HL-60/S4 treated with phorbol 12-myristate 13-acetate at 8.2 ng/mL for 4 days and 3 days (cell line): ENCODE data around the gene AMPH.

Experiments used
- in situ Hi-C: fragments of 300-500 bp; cut with MboI; formaldehyde crosslinking; loops from 2 replicates; pipeline ENCODE4 v1.15.0; 2022; ENCODE audit warnings: low sequenced_read_pairs

The AMPH gene

DNA sequence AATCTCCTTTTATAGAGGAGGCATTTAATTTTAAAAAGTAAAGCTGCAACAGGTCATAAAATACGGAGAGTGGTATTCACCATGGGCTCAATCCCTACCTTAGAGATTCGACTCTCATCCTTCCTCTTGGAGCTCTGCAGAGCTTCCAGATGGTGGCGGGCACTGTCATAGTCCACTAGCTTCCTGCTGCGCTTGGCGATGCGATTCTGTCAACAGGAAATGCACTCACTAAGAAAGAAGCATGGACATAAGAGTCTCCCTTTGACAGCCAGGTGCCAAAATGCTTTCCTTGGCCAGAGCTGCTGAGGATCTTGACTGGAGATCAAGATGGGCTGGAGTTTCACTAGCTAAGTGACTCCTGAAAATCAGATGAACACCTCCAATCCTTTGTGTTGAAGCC, 154.4 kb downstream of the AMPH start:
- in situ Hi-C loops, result no loop called here

DNA sequence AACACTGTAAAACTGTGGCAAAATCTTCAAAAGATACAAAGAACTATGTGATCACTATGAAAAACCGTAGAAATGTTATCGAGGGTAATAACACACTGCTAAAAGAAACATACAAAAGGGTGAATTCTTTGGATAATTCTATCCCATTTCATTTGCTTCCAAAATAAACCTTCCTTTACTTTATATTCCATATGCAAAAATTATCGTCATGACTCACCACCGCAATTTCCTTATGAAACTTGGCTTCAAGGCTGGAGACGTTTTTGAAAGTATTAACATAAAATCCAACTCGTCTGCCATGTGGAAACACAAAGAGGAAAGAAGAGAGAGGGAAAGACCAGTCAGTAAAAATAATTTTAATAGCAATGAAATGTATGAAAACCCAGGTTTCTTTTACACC, 165.2 kb downstream of the AMPH start:
- in situ Hi-C loops, result no loop called here

DNA sequence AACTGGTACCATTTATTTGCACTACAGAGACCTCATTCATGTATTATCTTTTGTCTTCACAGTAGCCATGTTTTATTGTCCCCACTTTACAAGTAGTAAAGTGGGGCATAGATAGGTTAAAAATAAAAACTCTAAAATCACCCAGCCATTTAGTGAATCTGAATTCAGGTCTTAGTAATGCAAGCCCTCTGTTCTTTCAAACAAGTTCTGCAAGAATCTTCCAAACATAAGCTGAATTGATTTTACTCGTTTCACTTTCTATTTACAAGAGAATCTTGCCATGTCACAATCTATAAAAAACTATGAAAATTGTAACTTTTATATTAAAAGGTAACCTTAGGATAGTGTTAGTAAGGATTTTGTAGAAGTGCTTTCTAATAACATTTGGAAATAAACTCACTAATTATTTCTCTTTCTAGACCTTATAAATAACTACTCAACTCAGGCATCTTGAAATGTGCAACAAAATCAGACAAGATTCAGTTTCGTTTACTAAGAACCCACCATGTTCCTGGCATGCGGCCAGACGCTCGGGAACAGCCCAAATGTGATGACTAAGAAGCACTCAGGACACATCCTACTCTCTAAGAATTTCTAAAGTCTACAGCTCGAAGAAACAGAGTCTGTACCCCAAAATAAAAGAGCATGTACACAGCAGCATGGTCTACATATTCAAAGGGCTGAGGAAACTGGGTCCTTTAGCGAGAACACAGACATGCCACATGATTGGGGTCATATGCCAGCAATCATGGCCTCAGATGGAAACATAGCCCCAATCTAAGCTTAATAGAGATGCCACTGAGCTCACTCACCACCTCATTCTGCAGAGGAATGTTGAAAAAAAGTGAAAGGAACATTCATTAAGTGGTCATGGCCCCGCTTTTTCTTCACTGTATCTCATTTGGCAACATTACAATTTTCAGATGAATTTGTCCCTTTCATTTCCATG, 167.6 kb downstream of the AMPH start:
- in situ Hi-C loops, result no loop called here

DNA sequence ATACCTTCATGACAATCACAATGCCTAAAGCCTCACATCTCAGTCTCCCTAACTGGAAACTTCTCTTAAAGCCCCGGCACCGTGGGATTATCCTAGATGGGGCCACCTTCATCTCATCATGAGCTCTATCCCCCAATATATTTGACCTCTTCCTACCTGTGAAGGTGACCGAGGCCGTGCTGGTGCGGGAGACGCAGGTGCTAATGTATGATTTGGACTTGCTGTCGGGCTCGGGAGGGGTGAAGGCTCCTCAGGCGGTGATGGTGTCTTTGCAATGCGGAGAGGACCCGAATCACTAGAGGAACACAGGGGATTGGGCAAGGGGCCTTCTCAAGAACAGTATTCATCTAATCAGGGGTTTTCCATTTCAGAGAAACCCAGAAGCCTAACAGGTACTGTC, 168.4 kb downstream of the AMPH start:
- in situ Hi-C loops, result no loop called here

DNA sequence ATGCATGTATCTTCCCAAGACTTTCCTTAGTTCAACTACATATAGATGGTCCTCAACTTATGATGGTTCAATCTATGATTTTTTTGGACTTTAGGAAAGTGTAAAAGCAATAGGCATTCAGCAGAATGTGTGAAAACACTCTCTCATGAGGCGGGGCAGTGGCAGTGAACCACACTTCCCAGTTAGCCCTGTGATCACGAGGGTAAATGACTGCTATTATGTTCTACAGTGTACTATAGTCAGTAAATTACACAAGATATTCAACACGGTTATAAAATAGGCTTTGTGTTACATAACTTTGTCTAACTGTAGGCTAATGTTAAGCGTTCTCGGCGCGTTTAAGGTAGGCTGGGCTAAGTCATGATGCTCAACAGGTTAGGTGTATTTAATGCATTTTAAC, 169.3 kb downstream of the AMPH start:
- in situ Hi-C loops, result no loop called here

DNA sequence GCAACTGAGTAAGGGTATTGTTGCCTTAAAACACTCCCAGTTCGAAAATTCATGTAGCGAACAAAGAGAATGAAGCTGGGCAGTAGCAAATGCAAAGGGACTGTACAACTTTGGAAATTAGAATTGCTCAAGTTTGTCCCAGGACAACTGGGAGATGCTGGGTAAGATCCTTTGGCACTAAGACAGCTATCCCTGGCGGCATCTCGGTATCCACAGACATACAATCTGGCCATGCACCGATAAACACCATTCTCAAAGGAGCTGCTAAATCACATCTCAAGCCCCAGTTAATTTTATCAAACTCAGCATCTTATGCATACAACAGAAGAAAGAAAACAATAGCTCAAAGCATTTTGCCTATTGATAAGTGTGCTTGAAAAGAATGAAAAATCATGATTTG, 177.3 kb downstream of the AMPH start:
- in situ Hi-C loops, result no loop called here

DNA sequence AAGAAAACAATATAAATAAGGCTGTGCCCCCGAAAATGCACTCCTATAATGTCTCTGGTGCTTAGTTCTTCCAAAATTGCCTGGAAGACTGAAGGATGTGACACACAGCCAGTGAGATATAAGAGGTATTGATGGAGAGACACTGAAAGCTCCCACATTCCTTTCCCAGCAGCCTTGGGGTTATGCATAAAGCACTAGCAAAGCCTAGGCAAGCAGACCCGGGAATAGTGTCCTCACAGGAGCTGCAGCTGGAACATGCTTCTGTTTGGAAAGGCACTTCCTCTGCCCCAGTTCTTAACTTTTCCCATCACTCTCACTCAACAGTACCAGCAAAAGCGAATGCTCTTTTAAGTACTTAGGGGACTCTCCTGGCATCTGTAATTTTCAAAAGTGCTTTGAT, 178.0 kb downstream of the AMPH start:
- in situ Hi-C loops, result no loop called here

DNA sequence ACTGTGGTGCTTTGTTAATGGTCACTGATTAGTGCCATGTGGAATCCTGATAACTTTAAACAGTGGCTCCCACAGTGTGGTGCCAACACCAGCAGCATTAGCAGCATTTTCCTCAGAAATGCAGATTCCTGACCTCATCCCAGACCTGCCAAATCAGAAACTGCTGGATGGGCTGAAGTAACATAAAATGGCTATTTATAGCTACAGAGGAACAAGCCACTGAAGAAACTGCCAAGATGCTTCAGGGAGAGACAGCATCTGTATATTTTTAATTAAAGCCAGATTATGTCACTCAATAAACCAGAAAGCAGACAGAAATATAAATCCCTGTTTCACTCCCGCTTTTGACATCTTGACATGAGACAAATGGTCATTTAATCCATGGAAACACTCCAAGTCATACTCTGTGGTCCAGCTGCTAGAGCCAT, 178.5 kb downstream of the AMPH start:
- in situ Hi-C loops, result no loop called here

DNA sequence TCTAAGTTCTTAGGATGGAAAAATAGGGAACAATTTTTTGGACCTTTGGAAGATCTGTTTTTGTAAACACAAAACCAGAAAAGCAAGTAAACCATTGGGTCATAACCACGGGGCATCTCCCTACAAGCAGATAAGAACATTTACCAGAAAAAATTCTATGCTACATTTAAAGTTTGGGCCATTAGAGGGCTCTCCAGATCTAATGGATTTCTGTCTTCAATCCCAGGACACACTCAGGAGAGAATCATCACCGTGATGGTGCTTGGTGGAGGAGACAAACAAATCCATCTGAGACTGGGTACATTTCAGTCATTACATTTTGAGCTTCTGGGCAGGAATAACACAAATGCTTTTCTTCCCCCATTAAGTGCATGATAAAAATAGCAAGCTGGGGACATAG, 179.3 kb downstream of the AMPH start:
- in situ Hi-C loops, result no loop called here

DNA sequence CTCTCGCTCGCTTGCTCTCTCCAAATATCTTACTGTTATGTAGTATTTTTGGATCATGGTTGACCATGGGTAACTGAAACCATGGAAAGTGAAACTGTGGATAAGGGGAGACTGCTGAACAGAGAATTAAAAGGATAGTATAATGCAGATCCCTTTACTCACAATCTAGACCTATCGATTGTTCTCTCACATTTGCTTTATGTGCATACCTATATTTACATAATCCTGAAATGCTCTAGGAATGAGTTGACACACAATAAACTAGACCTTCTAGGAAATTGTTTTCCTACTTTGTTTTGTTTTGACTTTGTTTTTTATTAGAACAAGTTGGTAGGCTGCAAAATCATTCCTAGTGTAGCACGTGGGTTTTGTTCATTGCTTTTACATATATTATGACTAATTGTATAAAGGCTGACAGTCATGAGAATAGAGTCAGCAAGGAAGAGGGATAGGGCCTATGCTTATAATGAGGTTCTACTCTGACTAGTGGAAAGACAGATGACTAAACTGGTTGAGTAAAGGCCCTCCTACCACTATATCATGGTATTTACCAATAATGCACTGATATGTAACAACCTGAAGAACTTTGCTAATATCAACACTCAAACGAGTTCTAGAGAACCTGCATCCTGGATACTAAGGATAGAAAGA, 182.5 kb downstream of the AMPH start:
- in situ Hi-C loops, result no loop called here

DNA sequence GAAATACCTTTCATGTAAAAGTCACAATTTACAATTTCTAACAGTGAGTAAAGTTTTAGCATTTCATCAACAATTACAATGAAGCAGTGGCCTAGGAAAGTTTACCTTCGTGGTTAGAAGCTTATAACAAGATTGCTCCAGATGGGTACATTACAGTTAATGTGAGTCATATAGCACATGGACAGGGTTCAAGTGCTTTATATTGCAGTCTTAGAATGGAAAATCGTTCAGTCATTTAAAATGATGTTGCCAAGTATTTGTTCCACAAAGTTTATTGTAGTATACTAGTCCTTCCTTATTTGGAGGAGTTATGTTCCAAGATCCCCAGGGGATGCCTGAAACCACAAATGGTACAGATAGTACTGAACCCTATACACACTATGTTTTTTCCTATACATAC, 183.1 kb downstream of the AMPH start:
- in situ Hi-C loops, result no loop called here

DNA sequence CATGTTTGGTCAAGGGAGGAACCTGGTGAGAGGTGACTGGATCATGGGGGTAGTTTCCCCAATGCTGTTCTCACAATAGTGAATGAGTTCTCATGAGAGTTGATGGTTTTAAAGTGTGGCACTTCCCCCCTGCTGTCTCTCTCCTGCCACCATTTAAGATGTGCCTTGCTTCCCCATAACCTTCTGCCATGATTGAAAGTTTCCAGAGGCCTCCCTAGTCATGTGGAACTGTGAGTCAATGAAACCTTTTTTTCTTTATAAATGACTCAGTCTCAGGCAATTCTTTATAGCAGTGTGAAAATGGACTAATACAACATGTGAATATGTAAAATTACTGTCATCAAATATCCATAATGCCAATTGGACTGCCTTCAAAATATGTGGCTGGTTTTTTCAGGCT, 192.2 kb downstream of the AMPH start:
- in situ Hi-C loops, result no loop called here

DNA sequence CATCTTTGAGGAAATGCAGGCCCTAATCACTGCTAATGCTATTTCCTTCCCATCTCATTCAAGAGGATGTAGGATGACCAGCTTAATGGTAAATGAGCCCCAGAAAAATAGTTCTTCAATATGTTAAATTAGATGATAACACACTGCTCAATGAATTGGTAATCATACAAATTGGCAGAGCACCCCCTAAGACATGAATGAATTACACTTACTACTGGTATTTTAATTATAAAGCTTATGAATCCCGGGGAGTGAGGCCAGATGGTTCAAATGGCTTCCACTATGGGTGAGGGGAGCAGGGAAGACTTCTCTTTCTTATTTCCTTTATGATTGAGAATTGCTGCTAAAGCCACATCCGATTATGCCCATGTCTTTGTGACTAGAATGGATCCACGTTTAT, 198.5 kb downstream of the AMPH start:
- in situ Hi-C loops, result no loop called here

DNA sequence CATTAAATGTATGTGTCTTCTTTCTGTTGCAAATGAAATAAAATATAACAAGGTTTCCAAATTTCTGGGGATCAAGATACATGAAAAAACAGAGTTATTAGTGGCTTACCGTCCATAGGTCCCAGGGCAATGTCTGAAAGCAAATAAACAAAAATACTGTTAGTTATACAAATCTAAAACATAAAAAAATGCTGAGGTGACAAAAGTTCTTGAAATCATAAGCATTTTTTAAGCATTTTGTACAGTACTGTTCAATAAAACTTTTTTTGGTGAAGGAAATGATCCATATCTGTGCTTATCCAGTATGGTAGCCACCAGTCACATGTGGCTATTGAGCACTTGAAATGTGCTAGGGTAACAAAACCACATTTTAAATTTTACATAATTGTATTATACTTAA, 199.1 kb downstream of the AMPH start:
- in situ Hi-C loops, result no loop called here

DNA sequence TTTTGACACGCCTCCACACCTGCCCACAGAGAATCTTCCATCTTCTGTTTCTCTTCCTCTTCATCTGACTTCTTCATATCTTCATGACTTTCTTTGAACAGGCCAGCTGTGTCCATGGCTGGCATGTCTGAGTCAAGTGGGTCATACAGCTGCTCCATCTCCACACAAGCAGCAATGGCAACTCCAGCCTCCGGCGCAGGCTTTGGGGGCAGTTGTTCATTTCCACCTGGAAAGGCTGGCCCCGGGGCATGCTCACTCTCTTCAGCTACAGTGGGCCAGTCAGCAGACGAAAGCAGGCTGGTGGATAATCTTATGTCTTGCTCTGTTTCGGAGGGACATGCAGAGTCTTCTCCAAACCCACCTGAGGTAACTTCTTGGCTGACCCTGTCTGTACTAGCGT, 202.1 kb downstream of the AMPH start:
- in situ Hi-C loops, result no loop called here

DNA sequence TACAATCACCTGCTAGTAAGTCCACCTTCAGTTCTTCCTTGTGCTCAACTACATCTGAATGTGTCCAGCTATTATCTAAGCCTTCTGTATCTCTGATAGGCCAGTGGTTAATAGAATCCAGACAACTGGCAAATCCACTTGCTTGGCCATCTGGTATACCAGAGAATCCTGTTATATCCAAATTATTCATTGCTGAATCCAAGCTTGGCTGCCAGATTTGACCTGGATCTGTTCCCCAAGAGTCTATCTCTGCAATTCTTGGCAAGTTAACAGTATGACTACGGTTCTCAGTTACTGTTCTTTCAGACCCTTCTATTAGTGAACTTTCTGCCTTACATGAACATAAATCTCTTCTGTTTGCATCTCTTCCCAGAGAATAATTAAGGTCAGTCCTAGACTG, 203.1 kb downstream of the AMPH start:
- in situ Hi-C loops, result no loop called here

DNA sequence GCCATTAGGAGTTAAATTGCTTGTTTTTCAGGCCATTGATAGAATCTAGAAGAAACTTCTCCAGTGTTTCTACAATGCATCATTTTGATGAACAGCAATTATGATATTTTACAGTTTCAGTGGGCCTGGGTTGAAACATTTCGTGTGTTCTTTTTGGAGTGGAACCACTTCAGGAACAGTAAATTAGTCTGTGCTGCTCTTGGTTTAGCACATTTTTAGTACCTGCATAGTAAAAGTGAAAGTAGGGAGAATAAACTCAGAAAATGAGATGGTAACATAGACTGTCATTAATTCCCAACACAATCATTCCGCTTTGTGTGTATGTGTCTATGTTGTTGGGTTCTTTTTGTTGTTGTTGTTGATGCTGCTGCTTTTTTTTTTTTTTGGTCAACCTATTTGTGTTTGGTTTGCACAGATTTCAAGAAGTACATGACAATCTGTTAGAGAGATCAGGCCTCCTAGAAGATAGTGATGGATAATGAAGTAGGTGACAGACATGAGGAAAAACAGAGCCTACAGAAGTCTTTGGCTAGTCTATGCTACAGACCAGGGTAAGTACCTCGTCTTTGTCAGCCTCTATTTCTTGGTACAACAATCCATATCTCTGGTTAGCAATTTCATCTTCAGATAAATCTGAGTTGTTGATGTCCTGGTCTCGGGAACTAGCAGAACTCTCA, 203.8 kb downstream of the AMPH start:
- in situ Hi-C loops, result no loop called here

DNA sequence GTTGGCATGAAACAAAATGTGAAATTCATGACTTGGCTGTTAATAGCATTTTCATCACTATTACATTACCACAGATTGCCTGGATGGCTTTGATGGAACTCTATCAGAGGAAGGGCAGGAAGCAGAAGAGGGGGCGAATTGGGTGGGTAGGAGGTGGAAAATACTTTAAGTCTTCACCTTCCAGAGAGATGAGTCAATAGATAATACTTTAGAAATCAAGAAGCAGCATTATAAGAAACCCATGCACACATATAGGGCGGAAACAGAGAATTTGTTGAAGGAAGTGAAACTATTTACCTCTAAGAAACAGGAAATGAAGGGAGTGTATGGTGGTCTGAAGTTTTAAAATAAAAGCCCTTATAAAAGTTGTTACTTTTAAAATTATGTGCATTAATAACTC, 205.7 kb downstream of the AMPH start:
- in situ Hi-C loops, result no loop called here

DNA sequence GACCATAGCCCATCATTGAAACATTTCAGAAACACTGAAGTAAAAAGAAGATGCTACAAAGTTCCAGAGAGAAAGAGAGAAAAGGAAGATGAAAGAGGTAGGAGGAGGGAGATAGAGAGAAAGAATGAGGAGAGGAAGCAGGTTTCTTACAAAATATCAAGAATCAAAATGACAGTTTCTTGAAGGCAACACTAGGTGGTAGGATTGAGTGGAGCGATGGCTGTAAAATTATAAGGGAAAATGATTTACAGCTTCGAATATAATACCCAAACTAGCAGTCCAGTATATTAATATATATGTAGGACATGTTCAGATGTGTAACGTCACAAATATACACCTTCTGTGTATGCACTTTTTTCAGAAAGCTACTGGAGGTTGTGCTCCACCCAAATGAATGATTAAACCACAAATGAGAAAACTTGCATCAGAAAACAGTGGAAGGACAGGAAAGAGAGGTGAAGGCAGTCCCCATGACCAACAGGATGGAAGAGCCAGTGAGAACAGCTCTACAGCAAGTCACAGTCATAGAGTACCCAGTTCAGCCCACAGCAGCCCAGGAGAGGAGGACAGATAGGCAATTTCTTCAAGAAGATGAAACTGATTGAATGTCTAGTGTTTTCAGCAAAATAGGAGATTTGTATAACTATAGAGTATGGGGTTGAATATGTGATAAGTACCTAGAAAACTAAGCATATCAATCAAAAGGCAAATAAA, 206.3 kb downstream of the AMPH start:
- in situ Hi-C loops, result no loop called here

DNA sequence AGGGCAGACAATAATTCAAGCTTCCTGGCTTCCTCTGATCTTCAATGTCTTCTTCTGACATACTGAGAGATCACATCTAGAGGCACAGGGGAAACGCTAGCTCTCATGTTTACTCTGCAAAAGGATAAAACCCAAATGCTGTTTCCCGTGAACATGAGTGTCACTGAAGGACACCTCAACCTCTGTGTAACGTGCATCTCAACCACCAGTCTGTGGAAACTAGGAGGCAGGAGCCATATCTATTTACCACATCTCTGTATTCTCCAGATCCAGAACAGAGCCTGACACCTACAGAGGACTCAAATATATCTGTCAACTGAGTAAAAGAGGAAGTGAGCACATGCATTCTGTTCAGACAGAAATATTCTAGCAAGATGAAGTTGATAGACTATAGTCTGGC, 217.4 kb downstream of the AMPH start:
- in situ Hi-C loops, result no loop called here

DNA sequence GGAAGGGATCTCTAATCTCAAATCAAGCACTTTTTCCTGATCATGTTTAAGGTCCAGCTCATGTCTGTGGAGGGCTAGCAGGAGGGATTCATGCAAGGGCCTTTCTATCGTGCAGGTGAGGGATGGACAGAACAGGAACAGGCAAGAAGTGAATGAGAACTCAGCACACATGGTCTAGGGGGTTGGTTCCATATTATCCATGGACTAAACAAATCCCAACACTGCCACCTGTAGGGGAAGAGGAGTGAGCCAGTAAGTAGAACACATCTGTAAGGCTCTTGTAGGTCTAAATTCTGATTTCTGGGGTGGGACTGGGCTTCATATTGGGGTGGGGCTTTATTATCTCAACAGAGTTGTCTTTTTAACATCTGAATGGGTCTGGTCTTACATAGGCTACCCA, 219.8 kb downstream of the AMPH start:
- in situ Hi-C loops, result no loop called here
